H9 (cell line): Measurements from ENCODE around the gene CDKAL1. TPM values are rescaled to one million over a fixed set of nuclear protein-coding genes. Genes with fewer than 3 reads are reported as not detected.

Source experiments
- DNase-seq: peaks from one replicate; pipeline ENCODE4 v3.0.0-alpha.2; 2017
- H2AFZ ChIP-seq: one replicate; pipeline ENCODE4 v1.6.1; 2013; ENCODE audit warnings: mild to moderate bottlenecking, low read length, control low read depth, moderate library complexity
- H2AK5ac ChIP-seq: 2 replicates; pipeline ENCODE4 v1.6.1; 2013; ENCODE audit warnings: low read length, control low read depth, mixed read lengths; ENCODE audit not compliant: insufficient read length
- H2BK120ac ChIP-seq: one replicate; pipeline ENCODE4 v1.6.1; 2013; ENCODE audit warnings: low read depth, mild to moderate bottlenecking, low read length, control low read depth, inconsistent platforms; ENCODE audit not compliant: poor library complexity, severe bottlenecking
- H2BK12ac ChIP-seq: 2 replicates; pipeline ENCODE4 v1.6.1; 2013; ENCODE audit warnings: low read length, control low read depth, mixed read lengths, low read depth; ENCODE audit not compliant: insufficient read length
- H2BK15ac ChIP-seq: 2 replicates; pipeline ENCODE4 v1.6.1; 2013; ENCODE audit warnings: low read depth, low read length, control low read depth
- H2BK20ac ChIP-seq: one replicate; pipeline ENCODE4 v1.6.1; 2013; ENCODE audit warnings: low read depth, mild to moderate bottlenecking, low read length, control low read depth, inconsistent platforms; ENCODE audit not compliant: poor library complexity, severe bottlenecking
- H2BK5ac ChIP-seq: 2 replicates; pipeline ENCODE4 v1.6.1; 2013; ENCODE audit warnings: low read length, control low read depth, mixed read lengths; ENCODE audit not compliant: insufficient read length
- H3K14ac ChIP-seq: 2 replicates; pipeline ENCODE4 v1.6.1; 2013; ENCODE audit warnings: low read length, control low read depth; ENCODE audit not compliant: insufficient read depth
- H3K18ac ChIP-seq: 2 replicates; pipeline ENCODE4 v1.6.1; 2013; ENCODE audit warnings: low read depth, mild to moderate bottlenecking, mixed read lengths, low read length, control low read depth; ENCODE audit not compliant: insufficient read length
- H3K23ac ChIP-seq: 2 replicates; pipeline ENCODE4 v1.6.1; 2013; ENCODE audit warnings: low read length, control low read depth, mixed read lengths, low read depth; ENCODE audit not compliant: insufficient read length
- H3K23me2 ChIP-seq: 2 replicates; pipeline ENCODE4 v1.6.1; 2013; ENCODE audit warnings: low read depth, mild to moderate bottlenecking, mixed read lengths, low read length, control low read depth; ENCODE audit not compliant: insufficient read length, poor library complexity, severe bottlenecking
- H3K27ac ChIP-seq: 2 replicates; pipeline ENCODE4 v1.5.1; 2013; ENCODE audit warnings: low read length, control low read depth, mixed read lengths, low read depth; ENCODE audit not compliant: insufficient read length
- H3K27me3 ChIP-seq: 2 replicates; pipeline ENCODE4 v1.6.1; 2013; ENCODE audit warnings: low read length, control low read depth, inconsistent platforms; ENCODE audit not compliant: insufficient read depth
- H3K4ac ChIP-seq: 2 replicates; pipeline ENCODE4 v1.6.1; 2013; ENCODE audit warnings: low read depth, mild to moderate bottlenecking, control low read depth, inconsistent platforms, low read length, moderate library complexity
- H3K4me1 ChIP-seq: 2 replicates; pipeline ENCODE4 v1.6.1; 2013; ENCODE audit warnings: low read length, control low read depth, inconsistent platforms; ENCODE audit not compliant: insufficient read depth
- H3K4me2 ChIP-seq: 2 replicates; pipeline ENCODE4 v1.6.1; 2013; ENCODE audit warnings: low read length, control low read depth, mixed read lengths; ENCODE audit not compliant: insufficient read length, insufficient read depth
- H3K56ac ChIP-seq: 2 replicates; pipeline ENCODE4 v1.6.1; 2013; ENCODE audit warnings: low read depth, mild to moderate bottlenecking, mixed read lengths, low read length, control low read depth; ENCODE audit not compliant: insufficient read length
- H3K79me1 ChIP-seq: 2 replicates; pipeline ENCODE4 v1.6.1; 2013; ENCODE audit warnings: low read depth, mild to moderate bottlenecking, moderate library complexity, low read length, control low read depth, inconsistent platforms; ENCODE audit not compliant: insufficient read depth, poor library complexity, severe bottlenecking
- H3K79me2 ChIP-seq: 2 replicates; pipeline ENCODE4 v1.6.1; 2013; ENCODE audit warnings: low read length, control low read depth, inconsistent platforms; ENCODE audit not compliant: insufficient read depth
- H3K9ac ChIP-seq: 2 replicates; pipeline ENCODE4 v1.6.1; 2013; ENCODE audit warnings: low read length, control low read depth, mixed read lengths; ENCODE audit not compliant: insufficient read length; ENCODE audit errors: extremely low read depth
- H3K9me3 ChIP-seq: one replicate; pipeline ENCODE4 v1.6.1; 2013; ENCODE audit warnings: low read depth, low read length, inconsistent platforms; ENCODE audit not compliant: control insufficient read depth
- H3T11ph ChIP-seq: one replicate; pipeline ENCODE4 v1.6.1; 2013; ENCODE audit warnings: mild to moderate bottlenecking, low read length, control low read depth, inconsistent platforms
- H4K20me1 ChIP-seq: one replicate; pipeline ENCODE4 v1.6.1; 2013; ENCODE audit not compliant: control insufficient read depth, insufficient read length, insufficient read depth
- H4K5ac ChIP-seq: 2 replicates; pipeline ENCODE4 v1.6.1; 2013; ENCODE audit warnings: low read depth, mild to moderate bottlenecking, mixed read lengths, low read length, control low read depth; ENCODE audit not compliant: insufficient read length
- H4K8ac ChIP-seq: replicated peaks from 2 replicates; pipeline ENCODE4 v1.6.1; 2013; ENCODE audit warnings: low read length, control low read depth, mixed read lengths, low read depth; ENCODE audit not compliant: insufficient read length
- H4K91ac ChIP-seq: 2 replicates; pipeline ENCODE4 v1.6.1; 2013; ENCODE audit warnings: low read depth, mild to moderate bottlenecking, moderate library complexity, mixed read lengths, low read length, control low read depth; ENCODE audit not compliant: insufficient read length
- H3K27ac Mint-ChIP-seq, 3 experiments: 2 replicates in 2 of 3; 3 replicates in 1 of 3; pipeline ENCODE4 v1.8.0; 2020 to 2021; ENCODE audit warnings: mixed read lengths in 3 of 3, mild to moderate bottlenecking in 1 of 3, moderate library complexity in 1 of 3
- H3K27me3 Mint-ChIP-seq: 2 replicates; pipeline ENCODE4 v1.8.0; 2021; ENCODE audit warnings: low read depth, mild to moderate bottlenecking, moderate library complexity, mixed read lengths
- H3K36me3 Mint-ChIP-seq, 3 experiments: 2 replicates in 2 of 3; 3 replicates in 1 of 3; pipeline ENCODE4 v1.8.0; 2020 to 2021; ENCODE audit warnings: low read depth in 3 of 3, mixed read lengths in 3 of 3; ENCODE audit not compliant: insufficient read depth in 1 of 3
- H3K4me1 Mint-ChIP-seq, 2 experiments: 2 replicates each; pipeline ENCODE4 v1.8.0; 2020; ENCODE audit warnings: mixed read lengths in 2 of 2
- H3K4me3 Mint-ChIP-seq, 2 experiments: 2 replicates in 1 of 2; 3 replicates in 1 of 2; pipeline ENCODE4 v1.8.0; 2020 to 2021; ENCODE audit warnings: mild to moderate bottlenecking in 2 of 2, mixed read lengths in 2 of 2, moderate library complexity in 1 of 2
- H3K9me3 Mint-ChIP-seq, 2 experiments: 2 replicates in 1 of 2; 3 replicates in 1 of 2; pipeline ENCODE4 v1.8.0; 2020; ENCODE audit warnings: mild to moderate bottlenecking in 2 of 2, mixed read lengths in 2 of 2, moderate library complexity in 1 of 2
- WGBS: extraction: QIAGEN DNeasy Blood & Tissue Kit; methylation state at CpG from one replicate; pipeline ENCODE4 v1.1.7; 2013; ENCODE audit warnings: missing lambda C conversion rate, low lambda C conversion rate, mixed read lengths; ENCODE audit not compliant: insufficient read length; ENCODE audit errors: extremely low coverage; 5-methylcytosine and 5-hydroxymethylcytosine counted together
- total RNA-seq: library from RNA; stranded (reverse); gene quantifications from 2 replicates; pipeline ENCODE4 v1.2.1, GENCODE V29; 2021
- TF ChIP-seq, protein P1 (sequence below): fragments of 200-600 bp; sonication (generic); conservative IDR thresholded peaks from 3 replicates; pipeline ENCODE4 v1.8.0; 2021; ENCODE audit warnings: antibody characterized with exemption, mild to moderate bottlenecking

Gene CDKAL1
- total RNA-seq, 1 experiment from 2014 or later, result 23.0 TPM

DNA sequence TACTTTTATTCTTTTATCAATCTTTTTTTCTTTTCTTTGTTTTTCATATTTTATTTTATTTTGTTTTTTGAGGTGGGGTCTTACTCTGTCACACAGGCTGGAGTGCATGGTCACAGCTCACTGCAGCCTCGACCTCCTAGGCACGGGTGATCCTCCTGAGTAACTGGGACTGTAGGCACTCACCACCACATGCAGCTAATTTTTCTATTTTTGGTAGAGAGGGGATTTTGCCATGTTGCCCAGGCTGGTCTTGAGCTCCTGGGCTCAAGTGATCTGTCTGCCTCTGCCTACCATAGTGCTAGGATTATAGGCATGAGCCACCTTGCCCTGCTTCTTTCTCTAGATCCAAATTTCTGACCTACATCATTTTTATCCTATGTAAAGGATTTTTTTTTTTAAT lies 153.2 kb downstream of the CDKAL1 start:
- Histone ChIP-seq H2AFZ (no peak overlapping the region), H2BK15ac (no peak overlapping the region), H2BK120ac (no peak overlapping the region), H3K9me3 (no peaks in the 10 kb centered on the region), H2BK20ac (no peak overlapping the region), H3K18ac (no peak overlapping the region), H3K56ac (no peak overlapping the region), H3K23ac (no peak overlapping the region), H3K9ac (no peak overlapping the region), H3K4me1 (no peaks in the 10 kb centered on the region; the same call in 1 of the 2 replicates), H4K91ac (no peak overlapping the region), H3K14ac (no peak overlapping the region), H3K27me3 (no peaks in the 10 kb centered on the region), H4K8ac (no peak overlapping the region), H4K20me1 (no peaks in the 10 kb centered on the region), H3K27ac (no peak overlapping the region), H2AK5ac (no peak overlapping the region), H3T11ph (no peak overlapping the region), H3K79me1 (peaks cover 3% of the 10 kb centered on the region), H2BK12ac (no peak overlapping the region), H2BK5ac (no peak overlapping the region), H3K4me2 (no peak overlapping the region), H3K79me2 (peaks cover 2% of the 10 kb centered on the region; the same call in 1 of the 2 replicates), H4K5ac (no peak overlapping the region), H3K23me2 (no peaks in the 10 kb centered on the region), H3K4ac (no peak overlapping the region)
- DNase-seq, result no peak
- no peaks in the 10 kb centered on the region for H3K9me3 Mint-ChIP-seq
- peaks cover 32 to 38% of the 10 kb centered on the region in 2 experiments for H3K4me1 Mint-ChIP-seq
- TF ChIP-seq, protein P1, sequence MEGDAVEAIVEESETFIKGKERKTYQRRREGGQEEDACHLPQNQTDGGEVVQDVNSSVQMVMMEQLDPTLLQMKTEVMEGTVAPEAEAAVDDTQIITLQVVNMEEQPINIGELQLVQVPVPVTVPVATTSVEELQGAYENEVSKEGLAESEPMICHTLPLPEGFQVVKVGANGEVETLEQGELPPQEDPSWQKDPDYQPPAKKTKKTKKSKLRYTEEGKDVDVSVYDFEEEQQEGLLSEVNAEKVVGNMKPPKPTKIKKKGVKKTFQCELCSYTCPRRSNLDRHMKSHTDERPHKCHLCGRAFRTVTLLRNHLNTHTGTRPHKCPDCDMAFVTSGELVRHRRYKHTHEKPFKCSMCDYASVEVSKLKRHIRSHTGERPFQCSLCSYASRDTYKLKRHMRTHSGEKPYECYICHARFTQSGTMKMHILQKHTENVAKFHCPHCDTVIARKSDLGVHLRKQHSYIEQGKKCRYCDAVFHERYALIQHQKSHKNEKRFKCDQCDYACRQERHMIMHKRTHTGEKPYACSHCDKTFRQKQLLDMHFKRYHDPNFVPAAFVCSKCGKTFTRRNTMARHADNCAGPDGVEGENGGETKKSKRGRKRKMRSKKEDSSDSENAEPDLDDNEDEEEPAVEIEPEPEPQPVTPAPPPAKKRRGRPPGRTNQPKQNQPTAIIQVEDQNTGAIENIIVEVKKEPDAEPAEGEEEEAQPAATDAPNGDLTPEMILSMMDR, result no peak
- no peak overlapping the region for H3K4me3 Mint-ChIP-seq
- no peaks in the 10 kb centered on the region for H3K27me3 Mint-ChIP-seq
- H3K36me3 Mint-ChIP-seq, result no peaks in the 10 kb centered on the region
- no peak overlapping the region; a peak in 1 of 7 replicates for H3K27ac Mint-ChIP-seq
- WGBS, result no CpG with 5 or more reads among the region's 2 CpGs
